Liver (tissue), 9 donors: ENCODE data around the gene HSP90B1. TPM values are rescaled to one million over a fixed set of nuclear protein-coding genes. Genes with fewer than 3 reads are reported as not detected.

ENCODE experiments used
- DNase-seq: peaks from one replicate; pipeline ENCODE4 v3.0.0-alpha.2; 2017; ENCODE audit warnings: low spot score
- H3K27ac ChIP-seq, 2 donors: one replicate each; pipeline ENCODE4 v1.7.0; 2013; ENCODE audit warnings: inconsistent platforms in 2 of 2, low read length in 2 of 2, control low read depth in 1 of 2, low read depth in 1 of 2, mild to moderate bottlenecking in 1 of 2
- H3K27me3 ChIP-seq, 4 donors: one replicate each; pipeline versions ENCODE4 v1.6.1 to v1.7.0; 2013; ENCODE audit warnings: low read length in 3 of 4, inconsistent platforms in 1 of 4, mild to moderate bottlenecking in 1 of 4, moderate library complexity in 1 of 4; ENCODE audit not compliant: control insufficient read depth in 4 of 4, insufficient read depth in 4 of 4
- H3K36me3 ChIP-seq, 4 donors: one replicate each; pipeline versions ENCODE4 v1.6.1 to v1.7.0; 2013; ENCODE audit warnings: low read length in 3 of 4, mild to moderate bottlenecking in 3 of 4, low read depth in 1 of 4, moderate library complexity in 1 of 4; ENCODE audit not compliant: control insufficient read depth in 4 of 4, insufficient read depth in 3 of 4
- H3K4me1 ChIP-seq, 4 donors: one replicate each; pipeline versions ENCODE4 v1.6.1 to v1.7.0; 2013; ENCODE audit warnings: low read length in 3 of 4, mild to moderate bottlenecking in 3 of 4, moderate library complexity in 1 of 4; ENCODE audit not compliant: control insufficient read depth in 4 of 4, insufficient read depth in 4 of 4
- H3K4me3 ChIP-seq, 3 donors: one replicate each; pipeline versions ENCODE4 v1.6.1 to v1.7.0; 2013; ENCODE audit warnings: low read length in 3 of 3, control low read depth in 1 of 3, low read depth in 1 of 3, mild to moderate bottlenecking in 1 of 3
- H3K9ac ChIP-seq, 2 donors: one replicate each; pipeline ENCODE4 v1.7.0; 2013; ENCODE audit warnings: low read length in 2 of 2, mild to moderate bottlenecking in 2 of 2, moderate library complexity in 2 of 2, control low read depth in 1 of 2, low read depth in 1 of 2
- H3K9me3 ChIP-seq, 4 donors: one replicate each; pipeline versions ENCODE4 v1.6.1 to v1.7.0; 2013; ENCODE audit warnings: low read length in 3 of 4; ENCODE audit not compliant: control insufficient read depth in 4 of 4
- EGR1 ChIP-seq, 2 donors: IDR thresholded peaks; 2 replicates each; pipeline ENCODE4 v1.6.1; 2016 to 2018; ENCODE audit warnings: antibody characterized with exemption in 2 of 2, low read depth in 2 of 2
- FOXA1 ChIP-seq: IDR thresholded peaks from 2 replicates; pipeline ENCODE4 v1.6.1; 2016; ENCODE audit warnings: antibody characterized with exemption
- FOXA2 ChIP-seq: IDR thresholded peaks from 2 replicates; pipeline ENCODE4 v1.6.1; 2016; ENCODE audit warnings: antibody characterized with exemption
- GABPA ChIP-seq, 2 donors: IDR thresholded peaks in 1 of 2; conservative IDR thresholded peaks in 1 of 2; 2 replicates each; pipeline ENCODE4 v1.6.1; 2016; ENCODE audit warnings: antibody characterized with exemption in 2 of 2, mild to moderate bottlenecking in 1 of 2, moderate library complexity in 1 of 2
- HNF4G ChIP-seq: IDR thresholded peaks from 2 replicates; pipeline ENCODE4 v1.6.1; 2016; ENCODE audit warnings: antibody characterized with exemption
- JUND ChIP-seq, 2 donors: IDR thresholded peaks; 2 replicates each; pipeline ENCODE4 v1.6.1; 2016; ENCODE audit warnings: antibody characterized with exemption in 2 of 2
- NR2F2 ChIP-seq: IDR thresholded peaks from 2 replicates; pipeline ENCODE4 v1.6.1; 2016; ENCODE audit warnings: antibody characterized with exemption
- RAD21 ChIP-seq, 2 donors: IDR thresholded peaks; 2 replicates each; pipeline ENCODE4 v1.6.1; 2016; ENCODE audit warnings: antibody characterized with exemption in 2 of 2, mild to moderate bottlenecking in 2 of 2
- RXRA ChIP-seq, 2 donors: IDR thresholded peaks; 2 replicates each; pipeline ENCODE4 v1.6.1; 2017 to 2018; ENCODE audit warnings: antibody characterized with exemption in 2 of 2, mild to moderate bottlenecking in 1 of 2
- SP1 ChIP-seq: IDR thresholded peaks from 2 replicates; pipeline ENCODE4 v1.6.1; 2018; ENCODE audit warnings: antibody characterized with exemption, mild to moderate bottlenecking
- TAF1 ChIP-seq: conservative IDR thresholded peaks from 2 replicates; pipeline ENCODE4 v1.6.1; 2016; ENCODE audit warnings: antibody characterized with exemption, mild to moderate bottlenecking
- YY1 ChIP-seq: IDR thresholded peaks from 2 replicates; pipeline ENCODE4 v1.6.1; 2016; ENCODE audit warnings: antibody characterized with exemption, mild to moderate bottlenecking
- WGBS: extraction: QIAGEN DNeasy Blood & Tissue Kit; methylation state at CpG from one replicate; pipeline ENCODE4 v1.1.7; 2013; 5-methylcytosine and 5-hydroxymethylcytosine counted together
- polyA plus RNA-seq, 2 donors: library from polyadenylated mRNA; stranded (reverse) in 1 of 2; unstranded in 1 of 2; fragments of 200-250 nt in 1 of 2; fragments of >200 nt in 1 of 2; fragmentation: Nextera tagmentation in 1 of 2; extraction: Ambion mirVana in 1 of 2; gene quantifications; one replicate each; pipeline versions ENCODE4 v1.2.1 to v1.2.3, GENCODE V29; 2013 to 2015
- total RNA-seq, 2 donors: library from RNA; depleted of rRNA; stranded (reverse); fragments of >200 nt; gene quantifications; one replicate each; pipeline ENCODE4 v1.2.3, GENCODE V29; 2014
- TF ChIP-seq, protein P1 (sequence below): fragments of 150-350 bp; IDR thresholded peaks from 2 replicates; pipeline ENCODE4 v1.5.1; 2017; ENCODE audit warnings: improper control_type of control experiment, low read depth, low read length; ENCODE audit not compliant: missing input control
- TF ChIP-seq, protein P2 (sequence below): IDR thresholded peaks from 2 replicates; pipeline ENCODE4 v1.6.1; 2016; ENCODE audit warnings: antibody characterized with exemption
- TF ChIP-seq, protein P3 (sequence below): IDR thresholded peaks from 2 replicates; pipeline ENCODE4 v1.6.1; 2016; ENCODE audit warnings: antibody characterized with exemption, mild to moderate bottlenecking
- TF ChIP-seq, protein P4 (sequence below): IDR thresholded peaks from 2 replicates; pipeline ENCODE4 v1.6.1; 2016; ENCODE audit warnings: antibody characterized with exemption
- donor health status: healthy.
- donor health status: healthy.
- donor health status: healthy.
- donor health status: healthy.
- donor health status: healthy.

The HSP90B1 gene
- total and polyA plus RNA-seq, 4 donors, result 296 to 854 (median 579) TPM

DNA sequence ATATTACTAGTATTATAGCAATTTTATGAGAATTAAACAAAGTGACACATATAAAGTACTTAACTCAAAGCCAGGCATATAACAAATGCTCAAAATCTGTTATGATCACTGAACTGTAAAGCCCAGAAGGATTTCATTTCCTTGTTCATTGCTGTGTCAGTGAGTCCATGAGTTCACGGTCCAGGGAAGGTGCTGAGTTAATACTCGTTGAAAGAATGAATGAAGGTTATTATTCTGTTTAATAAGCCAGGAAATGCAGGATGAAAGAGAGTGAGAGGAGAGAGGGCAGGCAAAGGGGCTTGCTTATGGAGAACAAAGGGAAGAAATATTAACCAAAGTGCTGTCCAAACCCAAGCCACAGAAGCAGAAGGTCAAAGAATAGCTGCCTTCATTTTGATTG lies 48.9 kb upstream of the HSP90B1 start:
- 70% methylated on average over 2 of the region's 2 CpGs for WGBS
- H3K36me3 ChIP-seq, result no peaks in the 10 kb centered on the region

DNA sequence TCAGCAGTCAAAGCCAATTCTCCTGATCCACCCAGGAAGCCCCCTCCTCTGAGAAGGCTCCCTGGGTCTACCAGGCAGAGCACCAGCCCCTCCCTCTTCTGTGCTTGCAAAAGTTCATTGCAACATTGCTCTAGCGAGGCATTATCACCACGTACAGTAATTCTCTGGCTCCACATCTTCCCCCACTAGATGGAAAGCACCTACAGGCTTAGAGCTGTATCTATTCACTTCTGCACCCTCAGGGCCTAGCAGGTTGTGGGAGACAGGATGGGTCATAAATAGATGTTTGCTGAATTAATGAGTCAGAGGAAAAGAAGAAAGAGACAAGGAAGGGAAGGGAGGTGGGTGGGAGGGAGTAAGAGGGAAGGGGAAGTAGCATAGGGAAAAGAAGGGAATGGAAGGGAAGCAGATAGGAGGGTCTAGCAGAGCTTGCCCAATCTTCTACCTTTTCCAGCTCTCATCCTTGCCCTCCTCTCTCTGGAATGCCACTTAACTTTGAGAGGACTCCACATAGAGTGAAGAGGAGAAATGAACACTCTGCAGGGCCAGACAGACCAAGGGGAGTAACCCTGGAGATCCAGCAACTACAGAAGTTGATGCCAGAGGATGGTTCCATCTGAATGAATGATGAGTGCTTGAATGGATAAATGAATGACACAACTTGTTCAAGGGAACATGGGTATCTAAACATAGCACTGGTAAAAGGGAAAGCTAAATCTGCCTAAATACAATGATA lies 47.2 kb upstream of the HSP90B1 start:
- Histone ChIP-seq H3K36me3 (no peaks in the 10 kb centered on the region), H3K4me1 (no peaks in the 10 kb centered on the region), H3K27ac (no peak overlapping the region), H3K27me3 (no peaks in the 10 kb centered on the region), H3K4me3 (no peak overlapping the region), H3K9ac (no peak overlapping the region), H3K9me3 (no peaks in the 10 kb centered on the region)
- TF ChIP-seq JUND (IDR thresholded peaks at IDR 0.05), result no peak
- TF ChIP-seq HNF4G, result no peak
- no peak for TF ChIP-seq SP1
- TF ChIP-seq YY1, result no peak
- TF ChIP-seq, protein P1, sequence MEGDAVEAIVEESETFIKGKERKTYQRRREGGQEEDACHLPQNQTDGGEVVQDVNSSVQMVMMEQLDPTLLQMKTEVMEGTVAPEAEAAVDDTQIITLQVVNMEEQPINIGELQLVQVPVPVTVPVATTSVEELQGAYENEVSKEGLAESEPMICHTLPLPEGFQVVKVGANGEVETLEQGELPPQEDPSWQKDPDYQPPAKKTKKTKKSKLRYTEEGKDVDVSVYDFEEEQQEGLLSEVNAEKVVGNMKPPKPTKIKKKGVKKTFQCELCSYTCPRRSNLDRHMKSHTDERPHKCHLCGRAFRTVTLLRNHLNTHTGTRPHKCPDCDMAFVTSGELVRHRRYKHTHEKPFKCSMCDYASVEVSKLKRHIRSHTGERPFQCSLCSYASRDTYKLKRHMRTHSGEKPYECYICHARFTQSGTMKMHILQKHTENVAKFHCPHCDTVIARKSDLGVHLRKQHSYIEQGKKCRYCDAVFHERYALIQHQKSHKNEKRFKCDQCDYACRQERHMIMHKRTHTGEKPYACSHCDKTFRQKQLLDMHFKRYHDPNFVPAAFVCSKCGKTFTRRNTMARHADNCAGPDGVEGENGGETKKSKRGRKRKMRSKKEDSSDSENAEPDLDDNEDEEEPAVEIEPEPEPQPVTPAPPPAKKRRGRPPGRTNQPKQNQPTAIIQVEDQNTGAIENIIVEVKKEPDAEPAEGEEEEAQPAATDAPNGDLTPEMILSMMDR, result no peak
- TF ChIP-seq, protein P2, sequence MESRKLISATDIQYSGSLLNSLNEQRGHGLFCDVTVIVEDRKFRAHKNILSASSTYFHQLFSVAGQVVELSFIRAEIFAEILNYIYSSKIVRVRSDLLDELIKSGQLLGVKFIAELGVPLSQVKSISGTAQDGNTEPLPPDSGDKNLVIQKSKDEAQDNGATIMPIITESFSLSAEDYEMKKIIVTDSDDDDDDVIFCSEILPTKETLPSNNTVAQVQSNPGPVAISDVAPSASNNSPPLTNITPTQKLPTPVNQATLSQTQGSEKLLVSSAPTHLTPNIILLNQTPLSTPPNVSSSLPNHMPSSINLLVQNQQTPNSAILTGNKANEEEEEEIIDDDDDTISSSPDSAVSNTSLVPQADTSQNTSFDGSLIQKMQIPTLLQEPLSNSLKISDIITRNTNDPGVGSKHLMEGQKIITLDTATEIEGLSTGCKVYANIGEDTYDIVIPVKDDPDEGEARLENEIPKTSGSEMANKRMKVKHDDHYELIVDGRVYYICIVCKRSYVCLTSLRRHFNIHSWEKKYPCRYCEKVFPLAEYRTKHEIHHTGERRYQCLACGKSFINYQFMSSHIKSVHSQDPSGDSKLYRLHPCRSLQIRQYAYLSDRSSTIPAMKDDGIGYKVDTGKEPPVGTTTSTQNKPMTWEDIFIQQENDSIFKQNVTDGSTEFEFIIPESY, result no peak
- TF ChIP-seq, protein P3, sequence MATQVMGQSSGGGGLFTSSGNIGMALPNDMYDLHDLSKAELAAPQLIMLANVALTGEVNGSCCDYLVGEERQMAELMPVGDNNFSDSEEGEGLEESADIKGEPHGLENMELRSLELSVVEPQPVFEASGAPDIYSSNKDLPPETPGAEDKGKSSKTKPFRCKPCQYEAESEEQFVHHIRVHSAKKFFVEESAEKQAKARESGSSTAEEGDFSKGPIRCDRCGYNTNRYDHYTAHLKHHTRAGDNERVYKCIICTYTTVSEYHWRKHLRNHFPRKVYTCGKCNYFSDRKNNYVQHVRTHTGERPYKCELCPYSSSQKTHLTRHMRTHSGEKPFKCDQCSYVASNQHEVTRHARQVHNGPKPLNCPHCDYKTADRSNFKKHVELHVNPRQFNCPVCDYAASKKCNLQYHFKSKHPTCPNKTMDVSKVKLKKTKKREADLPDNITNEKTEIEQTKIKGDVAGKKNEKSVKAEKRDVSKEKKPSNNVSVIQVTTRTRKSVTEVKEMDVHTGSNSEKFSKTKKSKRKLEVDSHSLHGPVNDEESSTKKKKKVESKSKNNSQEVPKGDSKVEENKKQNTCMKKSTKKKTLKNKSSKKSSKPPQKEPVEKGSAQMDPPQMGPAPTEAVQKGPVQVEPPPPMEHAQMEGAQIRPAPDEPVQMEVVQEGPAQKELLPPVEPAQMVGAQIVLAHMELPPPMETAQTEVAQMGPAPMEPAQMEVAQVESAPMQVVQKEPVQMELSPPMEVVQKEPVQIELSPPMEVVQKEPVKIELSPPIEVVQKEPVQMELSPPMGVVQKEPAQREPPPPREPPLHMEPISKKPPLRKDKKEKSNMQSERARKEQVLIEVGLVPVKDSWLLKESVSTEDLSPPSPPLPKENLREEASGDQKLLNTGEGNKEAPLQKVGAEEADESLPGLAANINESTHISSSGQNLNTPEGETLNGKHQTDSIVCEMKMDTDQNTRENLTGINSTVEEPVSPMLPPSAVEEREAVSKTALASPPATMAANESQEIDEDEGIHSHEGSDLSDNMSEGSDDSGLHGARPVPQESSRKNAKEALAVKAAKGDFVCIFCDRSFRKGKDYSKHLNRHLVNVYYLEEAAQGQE, result no peak
- no peak for TF ChIP-seq NR2F2
- TF ChIP-seq RXRA (IDR thresholded peaks at IDR 0.05), result no peak
- TF ChIP-seq GABPA (IDR thresholded peaks at IDR 0.05 in 1 of 2, conservative IDR thresholded peaks at IDR 0.05 in 1 of 2), result no peak
- no peak for TF ChIP-seq EGR1 (IDR thresholded peaks at IDR 0.05; ENCODE audit: low read depth in 2 of 2)
- no peak for TF ChIP-seq FOXA1
- no peak for TF ChIP-seq FOXA2
- no peak for TF ChIP-seq RAD21 (IDR thresholded peaks at IDR 0.05)
- no peak for TF ChIP-seq TAF1
- WGBS, result 63% methylated on average over 2 of the region's 2 CpGs
- no peak for DNase-seq

More for the DNA sequence above, 48.9 kb upstream of the HSP90B1 start:
- no peak overlapping the region for H3K9ac ChIP-seq
- H3K4me1 ChIP-seq, result no peaks in the 10 kb centered on the region
- no peak overlapping the region for H3K4me3 ChIP-seq
- no peaks in the 10 kb centered on the region for H3K9me3 ChIP-seq
- no peak for DNase-seq
- no peaks in the 10 kb centered on the region for H3K27me3 ChIP-seq
- H3K27ac ChIP-seq, result no peak overlapping the region
- TF ChIP-seq, protein P4, sequence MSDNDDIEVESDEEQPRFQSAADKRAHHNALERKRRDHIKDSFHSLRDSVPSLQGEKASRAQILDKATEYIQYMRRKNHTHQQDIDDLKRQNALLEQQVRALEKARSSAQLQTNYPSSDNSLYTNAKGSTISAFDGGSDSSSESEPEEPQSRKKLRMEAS, result no peak
